ENCODE data around the gene SAA4. TPM values are rescaled to one million over a fixed set of nuclear protein-coding genes. Genes with fewer than 3 reads are reported as not detected.
"Not testable (repeated sequence)": the region's sequence is repeated elsewhere in the genome, so short reads cannot be mapped to it uniquely, and the experiment has no call there.

Gene SAA4
- total RNA-seq, 1 donor from 2014 or later, result not detected

DNA sequence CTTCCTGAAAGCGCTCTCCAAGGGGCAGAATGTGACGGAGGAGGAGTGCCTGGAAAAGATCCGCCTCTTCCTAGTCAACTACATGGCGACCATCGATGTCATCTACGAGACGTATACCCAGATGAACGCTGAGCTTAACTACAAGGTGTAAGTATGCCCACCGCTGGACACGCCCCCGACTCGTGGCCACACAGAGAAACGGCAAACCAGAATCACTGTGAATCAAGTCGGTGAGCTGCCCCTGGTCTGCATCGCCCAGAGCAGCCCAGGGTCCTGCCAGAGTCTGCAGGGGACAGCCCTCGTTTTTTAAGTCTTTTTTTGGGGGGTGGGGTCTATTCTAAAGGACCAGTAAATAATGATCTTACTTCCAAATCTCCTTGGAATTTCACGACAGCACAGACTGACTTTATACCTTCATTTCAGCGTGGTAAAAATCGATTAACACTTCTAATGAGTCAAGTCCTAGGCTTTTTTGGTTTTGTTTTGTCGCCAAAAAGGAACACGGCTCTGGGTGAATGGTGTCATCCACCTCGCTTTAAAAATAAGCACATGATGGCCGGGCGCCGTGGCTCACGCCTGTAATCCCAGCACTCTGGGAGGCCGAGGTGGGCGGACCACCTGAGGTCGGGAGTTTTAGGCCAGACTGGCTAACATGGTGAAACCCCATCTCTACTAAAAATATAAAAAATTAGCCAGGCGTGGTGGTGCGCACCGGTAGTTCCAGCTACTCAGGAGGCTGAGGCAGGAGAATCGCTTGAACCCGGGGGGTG lies 46.9 kb downstream of the SAA4 start:
- not testable (repeated sequence) for DNase-seq (ENCODE audit: low spot score)

GRCh38 chr11:18188796-18189195 lies 47.8 kb downstream of the SAA4 start:
- no peak for DNase-seq (ENCODE audit: low spot score)

Other genes starting within 250 kb of the SAA4 start
- 20.5 TPM for gene SERGEF, start 223.8 kb downstream of the SAA4 start, total RNA-seq (ENCODE audit: insufficient read depth, low replicate concordance)
- 27.7 TPM for gene TPH1, start 190.5 kb downstream of the SAA4 start, total RNA-seq (ENCODE audit: insufficient read depth, low replicate concordance)
- 8.4 TPM for gene SAAL1, start 130.7 kb downstream of the SAA4 start, total RNA-seq (ENCODE audit: insufficient read depth, low replicate concordance)
- gene MRGPRX3, start 104.2 kb downstream of the SAA4 start, total RNA-seq (ENCODE audit: insufficient read depth, low replicate concordance), result not detected
- 0.96 TPM for gene MRGPRX4, start 64.0 kb downstream of the SAA4 start, total RNA-seq (ENCODE audit: insufficient read depth, low replicate concordance)
- 22.1 TPM for gene SAA2, start 11.9 kb upstream of the SAA4 start, total RNA-seq (ENCODE audit: insufficient read depth, low replicate concordance)
- gene SAA1, start 29.5 kb upstream of the SAA4 start, total RNA-seq (ENCODE audit: insufficient read depth, low replicate concordance), result not detected
- 62.8 TPM for gene HPS5, start 85.3 kb upstream of the SAA4 start, total RNA-seq (ENCODE audit: insufficient read depth, low replicate concordance)
- gene GTF2H1, start 85.8 kb upstream of the SAA4 start, total RNA-seq (ENCODE audit: insufficient read depth, low replicate concordance), result 110 TPM
- 618 TPM for gene LDHA, start 157.8 kb upstream of the SAA4 start, total RNA-seq (ENCODE audit: insufficient read depth, low replicate concordance)
- gene LDHC, start 175.5 kb upstream of the SAA4 start, total RNA-seq (ENCODE audit: insufficient read depth, low replicate concordance), result not detected
- 0.96 TPM for gene LDHAL6A, start 219.1 kb upstream of the SAA4 start, total RNA-seq (ENCODE audit: insufficient read depth, low replicate concordance)